Smooth muscle cell of the brain vasculature (primary cell): ENCODE results near the gene THADA.
A peak's percentile ranks its signal among the peaks of the same experiment; 100 is the strongest.
"Not testable (repeated sequence)": the region's sequence is repeated elsewhere in the genome, so short reads cannot be mapped to it uniquely, and the experiment has no call there.

Experiments
- DNase-seq: peaks from one replicate; pipeline ENCODE4 v3.0.0-alpha.2; 2012; ENCODE audit warnings: low read depth, low spot score

The THADA gene, protein sequence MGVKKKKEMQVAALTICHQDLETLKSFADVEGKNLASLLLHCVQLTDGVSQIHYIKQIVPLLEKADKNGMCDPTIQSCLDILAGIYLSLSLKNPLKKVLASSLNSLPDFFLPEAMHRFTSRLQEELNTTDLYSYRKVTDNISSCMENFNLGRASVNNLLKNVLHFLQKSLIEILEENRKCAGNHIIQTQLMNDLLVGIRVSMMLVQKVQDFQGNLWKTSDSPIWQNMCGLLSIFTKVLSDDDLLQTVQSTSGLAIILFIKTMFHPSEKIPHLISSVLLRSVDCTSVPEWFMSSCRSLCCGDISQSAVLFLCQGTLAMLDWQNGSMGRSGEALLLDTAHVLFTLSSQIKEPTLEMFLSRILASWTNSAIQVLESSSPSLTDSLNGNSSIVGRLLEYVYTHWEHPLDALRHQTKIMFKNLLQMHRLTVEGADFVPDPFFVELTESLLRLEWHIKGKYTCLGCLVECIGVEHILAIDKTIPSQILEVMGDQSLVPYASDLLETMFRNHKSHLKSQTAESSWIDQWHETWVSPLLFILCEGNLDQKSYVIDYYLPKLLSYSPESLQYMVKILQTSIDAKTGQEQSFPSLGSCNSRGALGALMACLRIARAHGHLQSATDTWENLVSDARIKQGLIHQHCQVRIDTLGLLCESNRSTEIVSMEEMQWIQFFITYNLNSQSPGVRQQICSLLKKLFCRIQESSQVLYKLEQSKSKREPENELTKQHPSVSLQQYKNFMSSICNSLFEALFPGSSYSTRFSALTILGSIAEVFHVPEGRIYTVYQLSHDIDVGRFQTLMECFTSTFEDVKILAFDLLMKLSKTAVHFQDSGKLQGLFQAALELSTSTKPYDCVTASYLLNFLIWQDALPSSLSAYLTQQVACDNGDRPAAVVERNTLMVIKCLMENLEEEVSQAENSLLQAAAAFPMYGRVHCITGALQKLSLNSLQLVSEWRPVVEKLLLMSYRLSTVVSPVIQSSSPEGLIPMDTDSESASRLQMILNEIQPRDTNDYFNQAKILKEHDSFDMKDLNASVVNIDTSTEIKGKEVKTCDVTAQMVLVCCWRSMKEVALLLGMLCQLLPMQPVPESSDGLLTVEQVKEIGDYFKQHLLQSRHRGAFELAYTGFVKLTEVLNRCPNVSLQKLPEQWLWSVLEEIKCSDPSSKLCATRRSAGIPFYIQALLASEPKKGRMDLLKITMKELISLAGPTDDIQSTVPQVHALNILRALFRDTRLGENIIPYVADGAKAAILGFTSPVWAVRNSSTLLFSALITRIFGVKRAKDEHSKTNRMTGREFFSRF (N-terminal part only)

DNA sequence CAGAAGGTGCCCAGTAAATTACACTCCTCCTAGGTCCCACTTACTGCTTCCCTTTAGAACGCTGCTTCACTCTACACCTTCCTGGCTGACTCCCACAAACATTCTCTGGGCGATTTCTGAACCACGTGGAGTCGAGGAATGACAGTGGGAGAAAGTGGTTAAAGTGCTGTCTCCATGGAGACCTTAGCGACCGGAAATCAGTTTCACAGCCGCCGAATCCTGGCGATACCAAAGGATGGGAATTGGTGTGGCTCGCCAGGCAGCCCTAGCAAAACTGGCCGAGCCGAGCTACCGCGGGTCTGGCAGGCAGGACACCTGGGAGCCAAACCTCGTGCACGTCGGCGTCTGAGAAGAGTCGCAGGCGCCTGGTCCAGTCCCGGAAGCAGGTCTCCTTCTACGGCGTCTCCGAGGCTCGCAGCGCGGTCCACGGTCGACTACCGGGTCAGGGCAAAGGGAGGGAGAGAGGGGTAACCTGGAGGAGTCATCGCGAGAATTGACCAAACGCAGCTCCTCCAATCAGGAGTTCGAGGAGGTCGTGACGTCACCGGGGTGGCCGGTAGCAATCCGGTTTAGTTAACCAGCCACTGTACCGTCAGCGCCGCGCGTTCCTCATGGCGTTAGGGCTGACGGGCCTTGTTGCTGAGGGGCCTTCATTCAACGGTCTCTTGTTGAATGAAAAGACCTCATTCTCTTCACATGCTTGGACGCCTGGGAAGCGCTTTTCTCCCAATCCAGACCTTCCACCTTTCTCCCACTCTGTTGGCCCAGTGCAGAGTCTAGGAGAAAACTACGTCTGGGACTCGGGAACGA, at the start of gene THADA:
TSS of gene THADA (minus strand) at position 436 of the 810 bp plus-strand sequence. CDS start 3,646 bp downstream, outside the sequence.
- peak; percentile 97 for DNase-seq

DNA sequence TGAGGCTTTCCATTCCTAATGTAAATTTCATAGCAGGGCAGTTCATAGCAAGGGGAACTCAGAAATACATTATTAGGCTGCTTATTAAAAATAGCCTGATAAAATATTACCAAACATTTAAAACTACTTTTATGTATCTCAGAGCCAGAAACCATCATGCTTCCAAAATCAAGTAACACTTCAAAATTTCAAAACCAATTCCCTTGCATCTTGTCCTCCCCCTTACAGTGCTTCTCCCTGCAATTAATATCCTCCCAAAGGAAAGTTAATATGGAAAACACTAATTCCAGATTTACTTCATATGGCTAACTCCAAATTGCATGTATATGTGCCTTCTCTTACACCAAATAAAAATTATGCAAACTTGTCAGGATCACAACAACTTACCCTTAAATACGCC, 47.8 kb upstream of the THADA start:
- DNase-seq = no peak

DNA sequence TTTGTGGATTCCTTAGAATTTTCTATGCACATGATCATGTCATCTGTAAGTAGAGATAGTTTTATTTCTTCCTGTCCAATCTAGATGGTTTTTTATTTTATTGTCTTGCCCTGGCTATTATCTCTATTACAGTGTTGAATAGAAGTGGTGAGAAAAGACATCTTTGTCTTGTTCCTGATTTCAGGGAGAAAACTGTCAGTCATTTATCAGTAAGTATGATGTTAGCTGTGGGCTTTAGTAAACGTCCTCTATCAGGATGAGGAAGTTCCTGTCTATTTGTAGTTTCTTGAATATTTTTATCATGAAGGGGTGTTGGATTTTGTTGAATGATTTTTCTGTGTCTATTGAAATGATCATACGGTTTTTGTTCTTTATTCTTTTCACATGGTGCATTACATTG, 46.5 kb upstream of the THADA start:
- DNase-seq = no peak

DNA sequence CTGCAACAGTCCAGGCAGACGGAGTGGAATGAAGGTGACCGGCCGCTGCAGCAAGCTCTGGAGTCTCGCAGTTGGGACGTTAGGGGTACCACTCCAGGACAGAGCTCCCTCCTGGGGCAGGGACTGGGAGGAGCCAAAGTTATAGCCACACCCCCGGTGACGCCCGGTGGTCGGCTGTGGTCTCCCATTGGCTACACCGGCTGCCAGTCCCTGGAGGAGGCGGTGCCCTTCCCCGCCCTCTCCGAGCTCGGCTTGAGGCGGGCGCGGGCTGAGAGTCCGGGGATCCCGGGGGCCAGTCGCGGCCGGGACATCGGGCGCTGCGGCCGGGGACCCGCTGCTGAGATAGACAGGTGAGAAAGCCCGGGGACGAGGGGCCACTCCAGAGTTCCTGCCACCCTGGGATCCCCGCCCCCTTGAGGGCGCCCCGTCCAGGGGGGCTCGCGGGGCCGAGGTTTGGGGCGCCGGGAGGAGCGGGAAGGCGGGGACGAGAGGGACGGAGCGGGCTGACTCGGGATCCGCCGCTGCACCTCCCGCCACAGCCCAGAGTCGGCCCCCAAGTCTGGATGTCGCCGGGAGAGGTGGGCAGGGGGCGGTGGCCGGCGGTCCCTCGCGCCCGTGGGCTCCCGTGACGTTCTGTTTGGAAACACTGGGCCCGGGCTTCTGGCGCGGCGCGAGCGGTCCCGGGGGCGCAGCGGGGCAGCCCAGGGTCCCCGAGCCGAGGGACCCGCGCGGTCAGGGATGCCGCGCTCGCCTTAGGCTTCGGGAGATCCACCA, 41.4 kb upstream of the THADA start, which contains the start of gene PLEKHH2:
TSS of gene PLEKHH2 (plus strand) at position 231 of the 774 bp plus-strand sequence. CDS start 7,414 bp downstream, outside the sequence.
- peak; percentile 39 for DNase-seq

DNA sequence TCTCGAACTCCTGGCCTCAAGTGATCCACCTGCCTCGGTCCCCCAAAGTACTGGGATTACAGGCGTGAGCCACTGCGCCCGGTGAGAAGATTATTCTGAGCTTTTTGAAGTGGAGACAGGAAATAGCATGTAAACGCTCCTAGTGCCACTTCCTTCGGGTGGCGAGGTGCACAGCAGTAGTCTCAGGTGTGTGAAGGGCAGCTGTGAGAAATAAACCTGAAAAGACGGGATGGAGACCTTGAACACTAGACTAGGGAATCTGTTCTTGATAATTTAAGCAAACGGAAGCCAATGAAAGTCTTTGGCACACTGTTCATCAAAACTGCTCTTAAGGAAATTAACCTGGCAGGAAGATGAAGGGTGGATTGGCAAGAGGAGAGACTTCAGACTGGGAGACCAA, 40.8 kb upstream of the THADA start:
- DNase-seq = no peak

DNA sequence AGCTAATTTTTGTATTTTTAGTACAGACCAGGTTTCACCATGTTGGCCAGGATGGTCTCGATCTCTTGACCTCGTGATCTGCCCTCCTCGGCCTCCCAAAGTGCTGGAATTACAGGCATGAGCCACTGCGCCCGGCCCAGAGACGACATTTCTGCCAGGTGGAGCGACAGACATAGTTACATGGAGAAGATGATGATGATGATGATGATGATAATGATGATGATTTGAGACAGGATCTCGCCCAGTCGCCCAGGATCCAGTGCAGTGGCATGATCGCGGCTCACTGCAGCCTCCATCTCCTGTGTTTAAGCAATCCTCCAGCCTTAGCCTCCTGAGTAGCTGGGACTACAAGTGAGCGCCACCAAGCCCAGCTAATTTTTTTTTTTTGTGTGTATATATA, 40.3 kb upstream of the THADA start:
- not testable (repeated sequence) for DNase-seq

DNA sequence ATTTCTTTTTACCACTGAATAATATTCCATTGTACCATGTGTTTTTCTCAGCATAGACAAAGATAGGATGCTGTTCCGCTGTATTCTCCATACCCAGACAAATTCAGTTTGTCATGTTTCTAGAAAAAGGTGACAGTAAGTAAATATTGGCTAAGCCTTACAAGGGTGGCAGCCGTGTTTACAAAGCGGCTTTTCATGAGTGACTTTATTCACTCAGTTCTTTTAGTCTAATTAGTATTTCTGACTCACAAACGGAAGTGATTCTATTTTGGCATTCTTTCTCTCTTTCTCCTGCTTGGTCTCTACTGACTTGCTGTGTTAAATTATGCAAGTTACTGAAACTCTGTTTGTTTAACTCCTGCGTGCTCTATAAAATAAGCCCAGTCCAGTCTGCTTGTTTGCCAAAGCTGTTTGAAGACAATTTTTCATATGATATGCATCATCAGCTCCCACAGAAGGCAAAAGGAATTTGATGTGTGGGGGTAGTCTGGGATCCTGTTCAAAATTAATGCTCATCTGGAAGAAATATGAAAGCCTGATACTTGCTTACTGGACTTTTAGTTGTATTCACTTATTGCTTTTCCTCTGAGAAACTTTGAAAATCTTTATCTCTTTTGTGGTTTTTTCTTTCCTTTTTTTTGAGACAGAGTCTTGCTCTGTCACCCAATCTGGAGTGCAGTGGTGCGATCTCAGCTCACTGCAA, 38.9 kb upstream of the THADA start:
- no peak for DNase-seq

DNA sequence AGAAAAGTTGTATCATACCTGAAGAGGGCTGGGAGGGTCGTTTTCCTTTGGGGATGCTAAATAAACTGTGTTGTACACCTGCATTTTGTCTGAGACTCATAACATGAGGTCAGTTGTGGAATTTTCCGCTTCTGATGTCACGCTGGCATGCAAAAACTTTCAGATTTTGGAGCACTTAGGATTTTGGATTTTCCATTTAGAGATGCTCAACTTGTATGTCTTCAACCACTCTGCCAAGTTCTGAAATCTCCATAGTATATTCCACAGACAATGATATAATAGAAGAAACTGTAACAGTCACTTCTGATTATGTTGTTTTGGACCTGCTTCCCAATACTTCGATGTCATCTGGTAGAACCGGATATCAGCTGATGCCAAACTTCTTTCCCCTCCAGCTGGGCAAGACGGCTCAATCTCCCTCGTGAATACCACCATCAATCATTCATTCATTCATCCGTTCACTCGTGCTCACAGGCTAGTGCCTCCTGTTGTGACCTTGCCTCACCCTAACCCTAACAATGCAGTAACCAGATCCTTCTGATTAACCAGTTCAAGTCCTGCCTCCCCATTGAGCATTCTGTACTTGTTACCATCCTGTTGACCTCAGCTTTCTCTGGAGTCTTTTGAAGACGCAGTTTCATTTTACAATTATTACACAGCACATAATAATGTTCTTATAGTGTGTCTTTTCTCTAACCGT, 35.9 kb upstream of the THADA start:
- no peak for DNase-seq

DNA sequence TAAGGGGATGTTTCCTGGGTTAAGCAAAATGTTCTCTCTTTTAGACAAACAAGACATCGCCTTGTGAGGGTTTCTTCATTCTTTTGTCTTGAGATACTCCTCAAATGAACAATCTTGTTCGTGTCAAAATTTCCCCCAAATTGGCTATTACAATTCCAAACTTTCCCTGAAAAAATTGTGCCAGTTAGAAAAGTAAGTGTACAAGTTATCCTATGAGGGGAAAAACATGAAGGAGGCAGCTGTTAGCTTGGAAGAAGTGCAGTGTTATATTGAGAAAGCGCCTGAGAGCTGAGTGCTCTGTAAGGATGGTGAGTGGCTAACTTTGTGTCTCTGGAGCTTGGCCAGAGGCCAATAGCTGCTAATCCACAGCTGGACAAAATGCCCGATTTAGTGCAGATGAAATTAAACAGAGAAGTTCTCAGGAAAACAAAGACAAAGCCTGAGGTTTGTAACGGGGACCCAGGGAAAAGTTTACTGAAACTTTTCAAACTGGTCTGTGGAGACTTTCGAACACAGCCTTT, 27.2 kb upstream of the THADA start:
- no peak for DNase-seq

DNA sequence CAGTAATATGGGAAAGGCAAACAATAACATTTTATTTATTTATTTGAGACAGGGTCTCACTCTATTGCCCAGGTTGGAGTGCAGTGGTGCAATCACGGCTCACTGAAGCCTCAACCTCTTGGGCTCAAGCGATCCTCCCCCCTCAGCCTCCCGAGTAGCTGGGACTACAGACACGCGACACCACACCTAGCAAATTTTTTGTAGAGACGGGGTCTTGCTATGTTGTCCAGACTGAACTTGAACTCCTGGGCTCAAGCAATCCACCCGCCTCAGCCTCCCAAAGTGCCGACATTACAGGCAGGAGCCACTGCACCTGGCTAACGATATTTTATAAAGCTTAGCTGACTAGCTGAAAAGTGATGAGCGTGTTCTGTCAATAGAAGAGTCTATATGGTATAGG, 23.7 kb upstream of the THADA start:
- no peak for DNase-seq

DNA sequence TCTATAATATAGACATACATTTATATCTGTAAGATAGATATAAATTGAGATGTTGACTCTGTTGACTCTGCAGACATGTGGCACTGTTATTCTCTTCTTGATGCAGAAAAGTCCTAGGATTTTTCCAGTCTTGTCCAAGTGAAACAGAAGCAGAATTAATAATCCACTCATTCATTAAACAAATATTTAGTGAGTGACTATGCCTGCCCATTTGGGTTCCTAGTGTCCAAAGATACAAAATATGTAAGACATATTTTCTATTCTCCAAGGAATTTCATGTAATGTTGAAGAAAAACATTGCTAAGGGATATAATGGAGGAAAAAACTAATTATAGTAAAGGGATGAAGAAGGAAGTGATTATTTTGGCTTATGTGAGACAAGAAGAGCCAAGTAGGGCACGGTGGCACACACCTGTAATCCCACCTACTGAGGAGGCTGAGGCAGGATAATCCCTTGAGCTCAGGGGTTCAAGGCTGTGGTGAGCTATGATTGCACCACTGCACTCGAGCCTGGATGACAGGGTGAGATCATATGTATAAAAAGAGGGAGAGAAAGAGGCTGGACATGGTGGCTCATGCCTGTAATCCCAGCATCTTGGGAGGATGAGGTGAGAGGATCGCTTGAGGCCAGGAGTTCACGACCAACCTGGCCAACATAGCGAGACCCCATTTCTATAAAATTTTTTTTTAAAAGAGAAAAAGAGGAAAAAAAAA, 21.3 kb upstream of the THADA start:
- no peak for DNase-seq

DNA sequence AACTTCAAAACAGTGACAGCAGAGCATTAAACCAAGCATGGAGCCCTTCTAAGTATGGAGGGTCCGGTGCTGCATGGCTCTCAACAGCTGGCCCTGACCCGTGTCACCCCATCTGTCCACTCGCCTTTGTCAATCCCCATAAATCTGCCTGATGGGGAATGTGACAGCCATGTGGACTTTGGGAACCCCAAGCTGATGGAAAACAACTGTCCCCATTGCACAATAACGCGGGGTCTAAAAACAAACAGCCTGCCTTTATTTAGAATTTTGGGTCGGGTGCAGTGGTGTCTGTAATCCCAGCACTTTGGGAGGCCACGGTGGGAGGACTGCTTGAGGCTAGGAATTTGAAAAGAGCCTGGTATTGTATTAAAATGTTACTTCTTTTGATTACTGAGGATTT, 17.1 kb upstream of the THADA start:
- no peak for DNase-seq

DNA sequence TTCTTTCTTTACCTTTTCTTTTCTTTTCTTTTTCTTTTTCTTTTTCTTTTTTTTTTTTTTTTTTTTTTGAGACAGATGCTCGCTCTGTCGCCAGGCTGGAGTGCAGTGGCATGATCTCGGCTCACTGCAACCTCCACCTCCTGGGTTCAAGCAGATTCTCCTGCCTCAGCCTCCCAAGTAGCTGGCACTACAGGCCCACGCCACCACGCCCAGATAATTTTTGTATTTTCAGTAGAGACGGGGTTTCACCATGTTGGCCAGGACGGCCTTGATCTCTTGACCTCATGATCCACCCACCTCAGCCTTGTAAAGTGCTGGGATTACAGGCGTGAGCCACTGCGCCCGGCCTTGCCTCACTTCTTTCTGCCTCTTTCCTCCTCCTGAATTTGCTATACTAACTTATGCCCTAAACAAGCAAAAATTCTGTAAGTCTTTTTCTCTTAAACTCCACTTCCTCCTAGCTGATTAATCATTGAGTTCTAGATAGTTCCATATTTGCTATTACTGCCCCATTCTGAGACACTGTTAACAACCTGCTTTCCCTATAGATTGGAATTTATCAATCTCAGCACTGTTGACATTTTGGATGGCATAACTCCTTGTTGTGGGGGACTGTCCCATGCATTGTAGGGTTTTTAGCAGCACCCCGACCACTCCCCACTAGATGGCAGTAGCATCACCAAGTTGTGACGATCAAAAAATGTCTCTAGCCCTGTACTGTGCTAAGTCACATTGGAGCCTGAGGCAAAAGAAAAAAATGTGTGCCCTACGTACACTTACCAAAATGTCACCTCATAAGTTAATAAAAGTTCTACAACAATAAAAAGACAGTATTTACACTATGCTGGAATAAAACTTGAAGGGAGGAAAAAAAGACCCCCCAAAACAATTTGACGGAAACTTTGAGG, 16.4 kb upstream of the THADA start:
- DNase-seq = no peak

DNA sequence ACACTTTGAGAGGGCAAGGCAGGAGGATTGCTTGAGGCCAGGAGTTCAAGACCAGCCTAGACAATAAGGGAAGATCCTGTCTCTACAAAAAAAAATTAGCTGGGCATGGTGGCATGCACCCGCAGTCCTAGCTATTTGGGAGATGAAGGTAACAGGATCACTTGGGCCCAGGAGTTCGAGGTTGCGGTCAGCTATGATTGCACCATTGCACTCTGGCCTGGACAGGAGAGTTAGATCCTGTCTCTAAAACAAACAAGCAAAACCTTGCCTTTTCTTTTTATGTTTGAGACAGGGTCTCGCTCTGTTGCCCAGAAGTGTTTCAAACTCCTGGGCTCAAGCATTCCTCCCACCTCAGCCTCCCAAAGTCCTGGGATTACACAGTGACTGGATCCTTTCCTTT, 14.5 kb upstream of the THADA start:
- DNase-seq = no peak

DNA sequence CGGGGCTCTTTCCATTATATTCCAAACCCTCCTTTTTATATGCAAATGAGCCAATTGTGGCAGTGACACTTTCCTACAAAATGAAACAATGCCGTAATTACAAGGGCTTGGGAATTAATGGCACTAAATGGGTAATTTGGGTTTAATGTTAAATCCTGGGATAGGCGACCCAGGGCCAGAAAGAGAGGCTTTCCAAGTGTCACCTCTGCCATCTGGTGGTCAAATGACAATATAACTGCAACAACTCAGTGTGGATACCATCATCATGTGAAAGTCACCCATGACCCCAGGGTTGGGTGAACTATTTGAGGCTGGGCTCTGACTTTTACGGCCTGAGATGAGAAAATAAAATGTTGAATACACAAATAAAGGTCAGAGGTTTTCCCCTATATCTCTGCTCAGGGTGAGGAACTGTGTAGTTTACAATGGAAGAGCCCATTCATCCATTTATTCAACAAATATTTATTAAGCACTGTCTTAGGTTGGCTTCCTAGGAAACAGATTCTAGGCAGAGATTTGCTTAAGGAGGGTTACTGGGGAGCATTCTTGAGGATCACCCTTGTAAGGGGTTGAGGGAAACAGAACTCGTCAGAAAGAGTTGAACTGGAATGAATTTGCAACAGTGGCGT, 13.6 kb upstream of the THADA start:
- DNase-seq = no peak

DNA sequence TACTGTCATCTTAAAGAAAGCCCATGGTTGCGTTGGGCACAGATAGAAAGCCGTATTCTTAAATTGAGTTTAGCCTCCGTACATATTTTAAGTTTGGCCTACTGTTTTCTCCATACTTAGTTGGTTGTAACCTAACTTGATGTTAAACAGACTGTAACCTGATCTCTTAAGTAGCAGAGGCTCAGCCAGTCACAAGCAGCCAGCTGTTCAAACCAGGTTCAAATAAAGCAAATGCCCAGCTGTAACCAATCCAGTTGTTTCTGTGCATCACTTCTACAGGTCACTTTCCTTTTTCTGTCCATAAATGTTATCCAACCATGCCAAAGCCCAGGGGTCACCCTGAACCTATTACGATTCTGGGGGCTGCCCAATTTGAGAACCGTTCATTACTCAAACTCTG, 10.0 kb upstream of the THADA start:
- no peak for DNase-seq
